Activated CD4-positive, alpha-beta T cell treated with anti-CD3 and anti-CD28 coated beads, Interleukin-2, Interleukin-4, amounts not matched to agents 100 ng/mL and 50 ng/mL, durations not matched to agents 16 hours and 8 hours (primary cell): ENCODE results near the gene SMPDL3A.

Experiments
- DNase-seq: peaks from one replicate; pipeline ENCODE4 v3.0.0-alpha.2; 2020; ENCODE audit warnings: low spot score

SMPDL3A gene

DNA sequence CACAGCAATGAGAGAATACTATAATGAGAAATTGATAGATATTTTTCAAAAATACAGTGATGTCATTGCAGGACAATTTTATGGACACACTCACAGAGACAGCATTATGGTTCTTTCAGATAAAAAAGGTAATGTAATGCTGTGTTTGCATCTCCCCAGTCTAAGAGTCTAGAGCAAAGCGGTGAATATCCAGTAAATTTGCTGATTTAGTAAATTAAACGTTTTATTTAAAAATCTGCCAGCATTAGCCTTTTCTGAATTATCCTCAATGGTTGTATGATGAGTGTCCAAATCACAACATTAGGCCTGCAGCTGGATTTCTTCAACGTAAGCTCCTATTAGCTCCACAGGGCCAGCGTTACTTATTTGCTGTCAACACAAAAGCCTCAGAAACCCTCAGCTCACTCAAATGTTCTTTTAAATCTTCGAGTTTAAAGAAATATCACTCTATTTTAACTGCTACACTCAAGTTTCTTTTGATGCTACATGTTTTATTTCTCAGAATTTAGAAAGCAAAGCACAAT lies 16.0 kb downstream of the SMPDL3A start:
- no peak for DNase-seq

DNA sequence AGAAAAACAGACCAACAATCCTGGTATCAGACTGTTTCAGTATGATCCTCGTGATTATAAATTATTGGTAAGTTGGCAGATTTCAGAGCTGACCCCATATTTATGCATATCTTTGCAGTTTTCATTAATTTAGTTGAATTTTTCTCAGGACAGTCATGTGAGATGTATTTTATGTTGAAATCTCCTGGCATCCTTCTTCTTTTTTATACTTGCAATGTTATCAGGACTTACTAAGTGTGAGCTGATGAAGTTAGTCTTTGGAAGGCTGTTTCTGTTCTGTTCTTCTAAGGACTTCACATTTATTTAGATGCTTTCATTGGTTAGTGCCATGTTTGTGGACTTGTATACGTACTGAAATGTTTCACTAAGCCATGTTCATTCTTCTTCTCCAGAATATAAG lies 17.2 kb downstream of the SMPDL3A start:
- DNase-seq = no peak

DNA sequence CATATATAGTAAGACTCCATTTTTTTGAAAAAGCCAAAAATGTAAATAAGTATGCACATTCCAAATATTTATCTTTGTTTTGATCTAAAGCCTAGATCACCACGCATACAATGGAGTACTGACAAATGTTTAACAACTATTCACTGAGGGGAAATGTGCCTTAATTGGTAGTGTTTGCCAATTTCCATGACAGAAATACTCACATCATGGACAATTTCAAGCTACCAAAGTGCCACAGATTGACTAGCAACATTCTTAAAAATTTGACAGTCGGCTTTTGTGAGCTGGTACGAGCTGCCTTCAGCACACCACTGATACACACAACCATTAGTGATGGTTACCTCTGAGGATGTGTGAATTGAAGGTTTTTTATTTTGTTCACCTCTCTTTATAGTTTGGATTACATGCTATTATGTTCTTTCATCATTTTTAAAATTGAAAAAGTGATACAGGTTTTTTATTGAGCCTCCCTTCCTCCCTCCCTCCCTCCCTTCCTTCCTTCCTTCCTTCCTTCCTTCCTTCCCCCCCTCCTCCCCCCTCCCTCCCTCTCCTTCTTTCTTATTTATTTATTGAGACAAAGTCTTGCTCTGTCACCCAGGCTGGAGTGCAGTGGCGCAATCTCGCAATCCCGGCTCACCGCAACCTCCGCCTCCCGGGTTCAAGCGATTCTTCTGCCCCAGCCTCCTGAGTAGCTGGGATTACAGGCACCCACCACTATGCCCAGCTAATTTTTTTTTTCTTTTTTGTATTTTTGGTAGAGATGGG lies 19.2 kb downstream of the SMPDL3A start:
- no peak for DNase-seq

DNA sequence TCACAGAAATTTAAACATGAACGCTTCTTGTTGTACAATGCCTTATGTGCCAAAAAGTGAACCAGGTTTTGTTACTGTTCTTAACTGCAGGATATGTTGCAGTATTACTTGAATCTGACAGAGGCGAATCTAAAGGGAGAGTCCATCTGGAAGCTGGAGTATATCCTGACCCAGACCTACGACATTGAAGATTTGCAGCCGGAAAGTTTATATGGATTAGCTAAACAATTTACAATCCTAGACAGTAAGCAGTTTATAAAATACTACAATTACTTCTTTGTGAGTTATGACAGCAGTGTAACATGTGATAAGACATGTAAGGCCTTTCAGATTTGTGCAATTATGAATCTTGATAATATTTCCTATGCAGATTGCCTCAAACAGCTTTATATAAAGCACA lies 19.9 kb downstream of the SMPDL3A start:
- no peak for DNase-seq

DNA sequence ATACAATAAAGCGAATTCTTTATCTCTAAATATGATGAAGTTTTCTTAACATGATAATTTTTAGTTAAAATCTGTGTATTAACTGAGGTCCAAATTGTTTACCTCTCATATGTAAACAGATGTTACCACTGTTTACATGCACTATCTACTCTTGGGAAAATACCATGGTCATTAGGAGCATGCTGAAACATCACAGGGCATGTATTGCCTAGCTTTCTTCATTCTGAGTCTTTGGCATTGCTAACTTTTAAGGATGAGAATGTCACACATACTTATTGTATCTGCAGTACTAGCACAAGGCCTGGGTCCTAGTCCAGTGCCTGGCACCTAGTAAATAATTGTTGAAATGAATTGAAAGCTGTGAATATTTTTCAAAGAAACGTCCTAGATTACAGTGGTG lies 20.6 kb downstream of the SMPDL3A start:
- no peak for DNase-seq

DNA sequence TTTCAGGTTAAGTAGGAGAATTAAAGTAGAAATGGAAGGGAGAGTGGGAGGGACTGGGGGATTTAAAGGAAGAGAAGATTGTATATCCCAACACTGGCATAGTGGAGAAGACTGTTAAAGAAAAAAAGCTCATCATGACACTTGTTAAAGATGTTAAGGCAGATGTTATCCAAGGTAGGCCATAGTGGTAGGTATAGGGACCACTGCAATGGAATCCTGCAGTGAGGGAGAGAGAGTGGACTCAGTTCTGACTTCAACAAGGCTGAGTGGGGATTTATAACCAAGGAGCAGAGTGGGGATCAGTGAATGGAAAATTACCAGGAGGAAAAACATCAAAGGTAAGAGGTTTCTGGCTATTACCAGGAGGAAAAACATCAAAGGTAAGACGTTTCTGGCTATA lies 21.1 kb downstream of the SMPDL3A start:
- no peak for DNase-seq

DNA sequence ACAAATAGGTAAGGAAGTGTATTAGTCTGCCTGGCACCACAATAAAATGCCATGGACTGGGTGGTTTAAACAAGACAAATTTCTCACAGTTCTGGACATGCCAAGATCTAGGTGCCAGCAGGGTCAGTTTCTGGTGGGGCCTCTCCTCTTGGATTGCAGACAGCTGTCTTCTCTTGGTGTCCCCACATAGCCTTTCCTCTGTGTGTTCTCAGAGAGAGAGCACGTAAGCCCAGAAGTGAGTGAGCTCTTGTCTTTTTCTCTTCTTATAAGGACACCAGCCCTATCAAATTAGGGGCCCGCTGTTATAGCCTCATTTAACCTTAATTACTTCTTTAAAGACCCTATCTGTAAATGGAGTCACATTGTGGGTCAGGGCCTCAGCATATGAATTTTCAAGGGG lies 28.3 kb downstream of the SMPDL3A start:
- DNase-seq = no peak

DNA sequence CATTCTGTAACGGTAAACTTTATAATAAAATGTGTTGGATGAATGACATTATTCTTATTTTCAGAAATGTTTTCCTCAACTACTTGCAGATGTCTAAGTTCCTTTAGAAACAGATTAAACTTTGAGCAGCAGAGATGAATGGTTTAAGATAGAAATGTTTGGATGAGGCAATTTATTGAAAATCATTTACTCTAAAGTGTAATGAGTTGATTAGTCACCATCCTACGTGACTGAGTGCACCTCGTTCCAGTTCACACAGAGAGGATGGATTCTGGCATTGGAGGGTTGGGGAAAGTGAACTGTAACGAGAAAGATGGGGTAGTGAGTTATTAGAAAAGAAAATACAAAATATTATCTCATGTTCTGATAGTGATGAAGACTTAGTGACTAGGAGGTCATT lies 28.7 kb downstream of the SMPDL3A start:
- no peak for DNase-seq

DNA sequence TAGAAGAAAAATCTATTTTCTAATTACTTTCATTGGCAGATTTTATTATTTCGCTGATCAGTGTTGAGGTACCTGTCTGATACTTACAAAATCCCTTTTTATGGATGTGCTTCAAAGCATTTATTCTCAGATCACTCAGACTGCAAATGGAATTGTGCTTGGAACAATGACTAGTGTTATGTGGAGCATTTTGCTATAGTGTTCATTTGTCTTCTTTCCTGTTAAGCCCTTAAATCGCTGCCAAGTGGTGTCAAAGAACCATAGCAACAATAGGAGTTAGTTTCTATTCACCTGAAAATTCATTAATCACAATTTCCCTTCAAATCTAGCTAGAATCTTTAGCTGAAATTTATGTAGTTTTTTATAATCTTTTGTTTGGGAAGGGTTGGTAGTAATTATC lies 29.8 kb downstream of the SMPDL3A start:
- no peak for DNase-seq

DNA sequence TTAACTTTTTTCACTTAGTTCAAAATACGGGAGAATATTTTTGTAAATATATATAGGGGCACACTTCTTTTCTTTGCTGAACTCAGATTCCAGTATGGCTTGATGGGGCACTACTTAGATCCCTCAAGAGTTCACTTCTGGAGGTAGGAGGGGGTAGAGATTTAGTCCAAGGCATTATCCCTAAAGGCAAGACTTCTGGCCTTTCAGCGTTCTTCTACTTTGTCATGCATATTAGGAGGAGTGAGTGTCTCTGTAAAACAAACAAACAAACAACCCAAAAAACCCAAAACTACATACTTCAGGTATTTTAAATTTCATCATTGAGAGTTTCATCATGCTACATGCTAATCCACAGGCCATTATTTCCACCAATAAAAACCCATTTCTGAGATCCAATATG lies 32.0 kb downstream of the SMPDL3A start:
- no peak for DNase-seq

DNA sequence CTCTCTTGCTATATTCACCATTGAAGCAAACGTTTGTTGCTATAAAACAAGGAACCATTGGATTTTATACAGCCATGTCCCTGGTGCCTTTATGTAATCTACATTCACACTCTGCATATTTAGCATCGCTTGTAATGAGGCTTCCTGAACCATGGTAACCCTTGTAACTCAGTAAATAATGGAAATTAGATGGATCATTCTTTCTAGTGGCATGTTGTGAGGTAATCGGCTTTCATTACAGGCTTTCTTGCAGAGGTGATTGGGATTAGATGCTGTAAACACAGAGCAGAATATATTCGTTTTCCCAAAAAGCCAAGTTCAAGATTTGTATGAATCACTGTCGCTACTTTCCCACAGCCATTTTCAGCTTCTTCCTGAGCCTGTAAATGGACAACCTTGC lies 36.1 kb downstream of the SMPDL3A start:
- DNase-seq = no peak

DNA sequence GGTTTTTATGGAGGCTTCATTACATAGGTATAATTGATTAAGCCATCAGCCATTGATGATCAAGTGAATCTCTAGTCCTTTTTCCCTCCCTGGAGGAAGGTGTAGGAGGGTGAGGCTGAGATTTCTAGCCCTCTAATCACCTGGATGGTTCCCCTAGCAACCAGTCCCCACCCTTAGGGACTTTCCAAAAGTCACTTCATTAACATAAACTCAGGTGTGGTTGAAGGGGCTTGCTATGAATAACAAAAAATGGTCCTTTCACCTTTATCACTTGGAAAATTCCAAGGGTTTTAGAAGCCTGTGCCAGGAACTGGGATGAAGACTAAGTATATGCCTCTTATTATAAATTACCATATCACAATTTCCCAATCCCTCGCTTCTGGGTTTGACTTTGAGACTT lies 40.4 kb downstream of the SMPDL3A start:
- DNase-seq = no peak

DNA sequence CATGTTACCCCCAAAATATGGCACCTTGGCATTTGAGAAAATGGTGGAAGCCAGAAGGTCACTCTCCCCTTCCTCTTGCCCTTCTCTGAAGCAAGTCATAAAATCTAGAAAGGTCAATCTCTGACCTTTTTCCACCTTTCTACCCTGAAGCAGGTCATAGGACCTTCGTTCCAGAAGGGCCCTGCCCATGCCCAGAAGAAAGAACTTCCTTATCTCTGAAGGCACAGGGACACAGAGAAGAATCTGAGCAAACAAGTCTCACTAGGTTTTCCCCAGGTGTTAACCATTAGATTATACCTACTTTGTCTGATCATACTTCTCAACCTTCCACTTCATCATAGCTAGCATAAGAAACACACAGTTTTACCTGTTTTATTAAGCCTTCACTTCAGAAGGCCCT lies 42.5 kb downstream of the SMPDL3A start:
- no peak for DNase-seq

DNA sequence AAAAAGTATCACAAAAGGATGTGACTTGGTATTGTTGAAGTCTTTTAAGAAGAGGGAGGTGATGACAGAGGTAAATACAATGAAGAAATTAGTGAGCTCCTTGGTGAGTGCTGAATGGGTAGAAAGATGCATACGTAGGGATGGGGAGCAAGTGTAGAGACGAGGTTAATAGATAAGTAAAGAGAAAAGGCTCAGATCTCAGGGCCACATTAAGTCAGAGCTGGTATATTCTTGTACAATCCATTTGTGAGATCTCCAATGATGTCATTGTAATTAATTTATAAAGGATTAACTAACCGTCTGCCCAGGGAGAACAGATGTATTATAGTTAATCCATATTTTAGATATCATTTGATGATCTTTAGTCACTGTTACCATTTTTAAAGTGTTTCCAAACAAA lies 43.4 kb downstream of the SMPDL3A start:
- DNase-seq = no peak

DNA sequence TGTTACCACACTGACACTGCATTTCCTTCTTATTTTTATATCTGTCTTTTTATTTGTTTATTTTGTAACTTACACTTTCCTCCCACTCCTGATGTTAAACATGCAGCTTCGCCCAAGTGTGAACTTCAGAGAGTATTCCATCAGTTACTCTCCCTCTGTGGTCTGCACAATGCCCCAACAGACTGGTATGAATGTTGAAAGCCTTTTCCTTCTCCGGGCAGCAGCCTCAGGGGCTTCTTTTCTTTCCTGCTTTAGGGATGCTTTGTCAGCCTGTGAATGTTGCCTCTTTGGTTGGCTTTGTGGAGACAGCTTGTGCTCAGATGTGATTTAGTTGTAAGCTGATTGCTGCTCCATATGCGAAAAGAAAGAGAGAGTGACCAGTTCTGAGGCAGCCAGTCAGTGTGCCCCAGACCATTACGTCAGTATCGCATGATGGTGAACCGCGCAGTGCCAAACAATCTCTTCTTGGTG lies 44.0 kb downstream of the SMPDL3A start:
- DNase-seq = no peak

DNA sequence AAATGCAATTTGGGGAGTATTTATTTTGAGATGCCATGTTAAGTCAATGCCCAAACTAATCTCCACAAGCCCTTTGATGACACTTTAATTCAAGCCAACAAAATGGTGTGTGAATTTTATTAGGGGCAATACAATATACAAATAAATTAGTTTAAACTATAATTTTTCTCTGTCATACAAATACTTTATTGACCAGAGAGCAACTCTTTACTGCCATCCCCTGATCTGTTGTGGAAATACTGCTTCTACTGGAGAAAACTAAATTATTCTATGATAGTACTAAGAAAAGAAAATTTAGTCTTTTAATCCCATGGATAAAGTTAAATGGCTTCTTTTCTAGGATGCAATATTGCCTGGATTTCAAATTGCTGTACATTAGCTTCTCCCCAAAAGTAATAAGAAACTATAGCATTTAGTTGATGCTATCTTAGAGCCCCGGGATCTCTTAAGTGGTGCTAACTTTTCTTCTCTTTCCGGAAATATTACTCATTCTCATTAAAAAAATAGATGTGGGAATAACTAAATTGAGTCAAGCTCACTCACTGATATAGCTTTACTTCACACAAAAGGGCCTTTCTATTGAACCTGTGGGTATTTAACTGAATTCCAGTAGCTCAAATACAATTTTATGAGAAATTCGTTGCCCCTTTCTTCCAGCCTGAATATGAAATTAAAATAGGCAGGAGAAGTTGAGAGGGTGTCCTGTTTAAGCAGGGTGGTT lies 49.2 kb downstream of the SMPDL3A start:
- peak; percentile 1 for DNase-seq

DNA sequence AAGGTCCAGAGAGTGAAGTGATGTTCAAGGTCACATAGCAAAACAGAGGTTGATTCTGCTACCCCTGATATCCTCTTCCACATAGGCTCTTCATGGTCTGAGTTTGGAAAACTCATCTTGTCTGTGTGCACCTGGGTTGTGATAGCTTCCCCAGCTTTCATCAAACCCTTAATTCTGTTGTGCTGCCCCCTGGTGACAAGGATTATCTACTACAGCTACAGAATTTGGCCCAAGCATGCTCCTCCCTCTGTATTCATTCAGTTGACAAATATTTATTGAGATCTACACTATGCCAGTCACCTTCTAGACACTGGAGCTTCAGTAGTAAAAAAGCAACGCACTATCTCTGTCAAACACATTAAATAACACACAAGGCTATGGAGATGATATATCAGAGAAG lies 50.4 kb downstream of the SMPDL3A start:
- DNase-seq = peak; percentile 42

DNA sequence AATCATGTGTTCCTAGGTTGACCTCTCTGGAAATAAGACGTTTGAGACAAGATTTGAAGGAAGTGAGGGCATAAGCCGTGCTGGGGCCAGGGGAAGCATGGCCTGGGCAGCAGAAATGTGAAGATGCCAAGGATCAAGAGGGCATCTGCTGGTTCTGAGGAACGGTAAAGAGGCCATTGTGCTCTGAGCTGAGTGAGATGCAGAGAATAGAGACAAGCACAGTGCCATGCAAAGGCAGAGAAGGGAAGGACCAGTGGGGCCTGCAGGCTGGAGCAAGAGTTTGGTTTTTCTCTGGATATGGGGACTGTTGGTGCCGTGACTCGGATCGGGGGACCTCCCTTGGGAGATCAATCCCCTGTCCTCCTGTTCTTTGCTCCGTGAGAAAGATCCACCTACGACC lies 50.8 kb downstream of the SMPDL3A start:
- no peak for DNase-seq

DNA sequence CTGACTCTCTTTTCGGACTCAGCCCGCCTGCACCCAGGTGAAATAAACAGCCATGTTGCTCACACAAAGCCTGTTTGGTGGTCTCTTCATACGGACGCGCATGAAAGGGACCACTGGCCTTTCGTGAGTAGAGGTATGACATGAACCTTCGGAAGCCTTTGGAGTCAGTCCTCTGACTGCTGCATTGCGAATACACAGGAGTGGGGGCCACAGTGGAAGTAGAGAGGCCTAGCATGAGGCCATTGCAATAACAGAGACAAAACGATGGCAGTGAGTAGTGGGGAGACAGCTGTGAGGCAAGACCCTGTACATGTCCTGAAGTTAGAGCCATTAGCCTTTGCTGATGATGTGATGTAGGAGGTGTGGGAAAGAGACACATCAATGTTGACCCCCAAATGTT lies 56.4 kb downstream of the SMPDL3A start:
- no peak for DNase-seq

DNA sequence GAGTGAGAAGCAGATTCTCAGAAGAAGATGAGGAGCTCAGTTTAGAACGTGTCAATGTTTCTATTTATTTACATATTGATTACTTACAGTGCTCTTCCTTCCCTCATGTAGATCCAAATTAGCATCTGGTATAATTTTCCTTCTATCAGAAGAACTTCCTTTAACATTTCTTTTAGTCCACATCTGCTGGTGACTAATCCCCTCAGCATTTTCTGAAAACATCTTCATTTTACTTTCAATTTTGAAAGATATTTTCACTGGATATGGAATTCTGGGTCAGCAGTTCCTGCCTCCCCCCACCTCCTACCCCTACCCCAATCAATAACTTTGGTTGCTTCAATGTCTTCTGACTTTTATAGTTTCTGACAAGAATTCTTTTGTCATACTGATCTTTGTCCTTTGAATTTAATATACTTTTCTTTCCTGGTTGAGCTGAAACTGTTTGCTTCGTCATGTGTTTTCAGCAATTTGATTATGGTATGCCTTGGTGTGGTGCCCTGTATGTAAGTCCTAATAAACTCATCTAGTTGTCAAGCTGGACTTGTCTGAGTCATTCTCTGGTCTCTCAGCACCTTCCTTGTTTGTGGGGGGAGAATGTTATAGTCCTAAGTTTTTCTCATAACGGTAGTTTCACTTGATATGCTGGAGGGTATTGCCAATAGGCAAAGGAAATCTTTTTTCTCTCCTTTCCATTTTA lies 57.0 kb downstream of the SMPDL3A start:
- DNase-seq = no peak

DNA sequence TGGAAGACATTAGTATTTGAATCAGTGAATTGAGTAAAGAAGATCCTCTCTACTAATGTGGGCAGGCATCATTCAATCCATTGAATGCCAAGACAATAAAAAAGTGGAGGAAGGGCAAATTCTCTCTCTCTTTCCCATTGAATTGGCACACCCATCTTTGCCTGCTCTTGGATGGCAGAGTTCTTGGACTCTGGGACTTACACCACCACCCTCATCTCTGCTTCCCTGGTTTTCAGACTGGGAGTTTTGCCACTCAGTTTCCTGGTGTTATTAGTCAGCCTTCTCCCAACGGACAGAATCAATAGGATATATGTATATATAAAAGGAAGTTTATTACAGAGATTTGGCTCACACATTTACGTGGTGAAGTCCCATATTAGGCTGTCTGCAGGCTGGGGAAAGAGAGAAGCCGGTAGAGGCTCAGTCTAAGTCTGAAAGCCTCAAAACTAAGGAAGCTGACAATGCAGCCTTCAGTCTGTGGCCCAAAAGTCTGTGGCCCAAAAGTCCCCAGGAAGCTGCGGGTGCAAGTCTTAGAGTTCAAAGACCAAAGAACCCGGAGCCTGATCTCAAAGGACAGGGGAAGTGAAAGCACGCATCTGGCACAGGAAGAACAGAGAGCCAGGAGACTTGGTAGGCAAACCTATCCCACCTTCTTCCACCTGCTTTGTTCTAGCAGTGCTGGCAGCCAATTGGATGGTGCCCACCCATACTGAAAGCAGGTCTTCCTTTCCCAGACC lies 64.4 kb downstream of the SMPDL3A start:
- DNase-seq = no peak
